Fibroblast of pulmonary artery (primary cell): ENCODE results near the gene TMEM86B.

Source experiments
- DNase-seq: peaks from one replicate; pipeline ENCODE4 v3.0.0-alpha.2; 2010; ENCODE audit warnings: low read depth
- H3K4me3 ChIP-seq: replicated peaks from 2 replicates; pipeline ENCODE4 v1.5.1; 2011; ENCODE audit warnings: low read depth, mild to moderate bottlenecking, control low read depth, low read length, moderate library complexity
- CTCF ChIP-seq: IDR thresholded peaks from 2 replicates; pipeline ENCODE4 v1.5.1; 2011; ENCODE audit warnings: mild to moderate bottlenecking, control low read depth, low read length, inconsistent platforms; ENCODE audit errors: missing control alignments

Gene TMEM86B

DNA sequence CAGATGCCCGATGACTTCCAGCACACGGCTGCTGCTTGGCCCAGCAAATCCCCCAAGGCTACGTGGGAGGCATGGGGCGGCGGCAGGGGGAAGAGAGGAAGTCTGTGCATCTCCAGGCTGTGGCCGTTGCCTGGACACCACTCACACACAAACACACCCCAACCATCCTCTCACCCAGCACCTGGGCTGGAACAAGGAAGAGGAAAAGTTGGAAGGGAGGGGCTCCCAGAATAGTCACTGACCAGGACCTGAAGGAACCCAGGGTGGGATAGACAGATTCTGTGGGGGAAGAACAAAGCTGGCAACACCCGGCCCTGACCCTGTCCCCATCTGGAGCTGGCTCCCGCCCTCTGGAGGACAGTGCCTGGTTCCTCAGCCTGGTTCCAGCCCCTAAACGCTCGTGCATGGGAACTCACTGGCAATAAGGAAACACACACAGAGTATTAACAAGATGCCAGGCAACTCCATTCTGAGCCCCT is 19.1 kb upstream of the TMEM86B start:
- peak; percentile 76 for DNase-seq
- no peak for TF ChIP-seq CTCF
- no peak overlapping the region for H3K4me3 ChIP-seq

- no peak for TF ChIP-seq CTCF
- H3K4me3 ChIP-seq: no peak overlapping the region
- DNase-seq: no peak
These were observed 18.2 kb upstream of the TMEM86B start for GRCh38 chr19:55246462-55247451.

DNA sequence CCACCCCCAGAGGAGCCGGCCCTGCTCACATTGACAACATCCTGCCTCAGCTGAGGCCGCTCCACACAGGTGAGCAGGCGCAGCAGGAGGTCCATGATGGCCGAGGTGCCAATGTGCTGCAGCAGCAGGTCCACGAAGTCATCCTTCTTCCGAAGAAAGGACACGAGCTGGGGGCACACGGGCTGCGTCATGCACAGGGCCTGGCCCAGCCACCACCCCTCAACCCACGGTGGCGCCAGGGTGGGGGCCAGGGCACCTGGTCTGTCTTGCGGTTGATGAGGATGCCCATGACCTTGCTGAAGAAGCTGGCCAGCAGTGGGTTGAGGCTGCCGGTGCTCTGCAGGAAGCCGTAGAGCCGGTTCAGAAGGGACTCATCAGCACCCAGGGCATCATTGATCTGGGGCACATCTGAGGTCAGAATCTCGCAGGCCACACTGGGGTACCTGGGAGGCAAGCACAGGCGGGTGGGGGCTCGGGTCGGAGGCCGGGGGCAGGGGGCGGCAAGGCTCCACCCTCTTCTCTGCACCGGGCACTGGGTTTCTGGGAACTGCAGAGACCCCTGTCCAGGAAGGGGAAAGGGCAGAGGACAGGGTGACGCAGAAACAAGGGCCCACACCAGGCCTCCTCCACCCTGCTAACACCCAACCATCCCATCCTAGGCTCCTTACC is 16.8 kb upstream of the TMEM86B start:
- TF ChIP-seq CTCF: no peak
- no peak for DNase-seq

DNA sequence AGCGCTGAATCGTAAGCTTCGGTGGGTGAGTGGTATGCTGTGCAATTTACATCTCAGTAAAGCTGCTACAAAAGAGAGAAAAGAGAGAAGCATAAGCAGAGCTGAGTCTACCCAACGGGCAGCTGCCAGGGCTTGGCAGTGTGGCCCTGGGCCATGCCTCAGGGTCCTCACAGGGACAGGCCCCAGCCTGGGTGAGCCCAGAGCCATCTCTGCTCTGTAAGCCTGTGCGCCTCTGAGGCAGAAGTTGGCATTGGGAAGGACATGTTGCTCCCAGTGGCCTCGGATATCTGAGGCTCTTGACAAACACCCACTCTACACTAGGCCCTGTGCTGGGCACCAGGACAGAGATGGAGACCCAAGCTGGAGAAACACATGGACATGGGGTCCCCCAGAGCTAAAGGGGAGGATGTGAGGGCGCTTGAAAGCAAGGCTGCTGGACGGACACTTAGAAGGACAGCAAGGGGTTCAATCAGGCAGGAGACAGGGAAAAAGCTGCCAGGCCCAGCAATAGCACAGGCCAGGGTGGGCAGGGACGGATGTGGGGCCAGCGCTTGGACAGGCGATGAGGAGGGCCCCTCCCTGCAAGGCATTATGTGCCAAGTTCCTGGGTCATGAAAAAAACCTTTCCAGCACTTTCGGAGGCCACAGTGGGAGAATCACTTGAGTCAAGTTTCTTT is 15.6 kb upstream of the TMEM86B start:
- H3K4me3 ChIP-seq: no peak overlapping the region
- TF ChIP-seq CTCF: no peak
- DNase-seq: no peak

More for the DNA sequence above, 16.8 kb upstream of the TMEM86B start:
- H3K4me3 ChIP-seq: no peak overlapping the region

DNA sequence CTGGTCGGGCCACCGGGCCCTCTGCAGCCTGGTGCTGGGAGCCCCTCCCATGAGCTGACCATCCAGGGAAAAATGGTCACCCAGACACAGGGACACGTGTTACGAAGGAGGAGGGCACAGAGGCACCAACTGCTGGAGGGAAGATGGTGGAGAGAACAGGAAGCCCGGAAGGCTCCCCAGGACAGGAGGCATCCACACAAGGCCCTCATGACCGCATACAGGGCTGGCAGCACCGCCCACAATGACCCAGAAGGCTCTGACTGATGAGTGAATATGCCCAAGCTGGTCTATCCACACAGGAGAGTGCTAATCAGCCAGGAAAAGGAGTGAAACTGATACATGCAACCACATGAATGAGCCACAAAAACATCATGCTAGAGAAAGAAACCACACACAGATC is 14.0 kb upstream of the TMEM86B start:
- no peak for TF ChIP-seq CTCF
- no peak overlapping the region for H3K4me3 ChIP-seq
- no peak for DNase-seq

DNA sequence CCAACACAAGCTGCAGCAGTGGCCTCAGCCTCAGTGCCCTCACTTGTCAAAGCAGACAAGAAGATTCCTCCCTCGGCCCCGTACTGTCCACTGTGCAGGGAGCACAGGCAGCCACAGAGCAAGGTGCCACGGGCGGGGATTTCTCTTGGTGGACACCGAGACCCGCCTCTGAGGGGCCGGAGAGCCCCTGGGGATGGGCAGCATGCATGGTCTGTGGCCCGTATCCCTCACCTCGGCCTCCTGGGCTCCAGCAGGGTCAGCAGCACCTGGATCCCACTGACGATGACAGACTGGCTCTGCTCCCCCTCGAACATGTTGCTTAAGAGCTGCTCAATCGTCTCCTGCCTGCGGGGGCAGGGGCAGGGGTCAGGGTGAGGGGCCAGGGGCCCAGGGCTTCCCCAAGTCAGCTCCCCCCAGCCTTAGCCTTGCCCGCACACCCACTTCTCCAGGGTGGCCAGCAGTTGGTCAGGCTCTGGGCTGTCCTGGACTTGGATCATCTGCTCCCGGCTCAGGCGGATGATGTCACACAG is 13.4 kb upstream of the TMEM86B start:
- no peak overlapping the region for H3K4me3 ChIP-seq
- TF ChIP-seq CTCF: no peak
- no peak for DNase-seq
